ENCODE results near the gene RALGPS2.

RALGPS2 gene

GRCh38 chr1:178885869-178886268 lies 160.8 kb downstream of the RALGPS2 start:
- TF ChIP-seq GATA3 (IDR thresholded peaks at IDR 0.05; ENCODE audit: low read depth, low read length): no peak
- no peak for TF ChIP-seq GATA2 (IDR thresholded peaks at IDR 0.05; ENCODE audit: low read depth, low read length)

- TF ChIP-seq GATA2 (IDR thresholded peaks at IDR 0.05; ENCODE audit: low read depth, low read length) (no peak), GATA3 (IDR thresholded peaks at IDR 0.05; ENCODE audit: low read depth, low read length) (no peak)
These were observed 161.5 kb downstream of the RALGPS2 start for GRCh38 chr1:178886551-178886950.

- TF ChIP-seq GATA3 (IDR thresholded peaks at IDR 0.05; ENCODE audit: low read depth, low read length): no peak
- no peak for TF ChIP-seq GATA2 (IDR thresholded peaks at IDR 0.05; ENCODE audit: low read depth, low read length)
These were observed 170.9 kb downstream of the RALGPS2 start for GRCh38 chr1:178895928-178896327.

- no peak for TF ChIP-seq GATA3 (IDR thresholded peaks at IDR 0.05; ENCODE audit: low read depth, low read length)
- no peak for TF ChIP-seq GATA2 (IDR thresholded peaks at IDR 0.05; ENCODE audit: low read depth, low read length)
These were observed 173.4 kb downstream of the RALGPS2 start for GRCh38 chr1:178898401-178898800.

- TF ChIP-seq GATA2 (IDR thresholded peaks at IDR 0.05; ENCODE audit: low read depth, low read length) (no peak), GATA3 (IDR thresholded peaks at IDR 0.05; ENCODE audit: low read depth, low read length) (no peak)
These were observed 174.4 kb downstream of the RALGPS2 start for GRCh38 chr1:178899402-178899801.

- TF ChIP-seq GATA3 (IDR thresholded peaks at IDR 0.05; ENCODE audit: low read depth, low read length): no peak
- TF ChIP-seq GATA2 (IDR thresholded peaks at IDR 0.05; ENCODE audit: low read depth, low read length): no peak
These were observed 176.6 kb downstream of the RALGPS2 start for GRCh38 chr1:178901482-178902125.

GRCh38 chr1:178908358-178908757 lies 183.3 kb downstream of the RALGPS2 start:
- no peak for TF ChIP-seq GATA3 (IDR thresholded peaks at IDR 0.05; ENCODE audit: low read depth, low read length)
- no peak for TF ChIP-seq GATA2 (IDR thresholded peaks at IDR 0.05; ENCODE audit: low read depth, low read length)

GRCh38 chr1:178910023-178910422 lies 185.0 kb downstream of the RALGPS2 start:
- TF ChIP-seq GATA3 (IDR thresholded peaks at IDR 0.05; ENCODE audit: low read depth, low read length) (no peak), GATA2 (IDR thresholded peaks at IDR 0.05; ENCODE audit: low read depth, low read length) (no peak)

GRCh38 chr1:178912597-178912996 lies 187.6 kb downstream of the RALGPS2 start:
- TF ChIP-seq GATA3 (IDR thresholded peaks at IDR 0.05; ENCODE audit: low read depth, low read length) (no peak), GATA2 (IDR thresholded peaks at IDR 0.05; ENCODE audit: low read depth, low read length) (no peak)

GRCh38 chr1:178916448-178917174 lies 191.6 kb downstream of the RALGPS2 start:
- TF ChIP-seq GATA3 (IDR thresholded peaks at IDR 0.05; ENCODE audit: low read depth, low read length): no peak

- TF ChIP-seq GATA3 (IDR thresholded peaks at IDR 0.05; ENCODE audit: low read depth, low read length) (no peak), GATA2 (IDR thresholded peaks at IDR 0.05; ENCODE audit: low read depth, low read length) (no peak)
These were observed 193.3 kb downstream of the RALGPS2 start for GRCh38 chr1:178918308-178918707.

- TF ChIP-seq GATA3 (IDR thresholded peaks at IDR 0.05; ENCODE audit: low read depth, low read length) (no peak), GATA2 (IDR thresholded peaks at IDR 0.05; ENCODE audit: low read depth, low read length) (no peak)
These were observed 193.9 kb downstream of the RALGPS2 start for GRCh38 chr1:178918955-178919354.

- TF ChIP-seq GATA3 (IDR thresholded peaks at IDR 0.05; ENCODE audit: low read depth, low read length) (no peak), GATA2 (IDR thresholded peaks at IDR 0.05; ENCODE audit: low read depth, low read length) (no peak)
These were observed 194.5 kb downstream of the RALGPS2 start for GRCh38 chr1:178919581-178919980.

GRCh38 chr1:178921499-178921898 lies 196.5 kb downstream of the RALGPS2 start:
- TF ChIP-seq GATA2 (IDR thresholded peaks at IDR 0.05; ENCODE audit: low read depth, low read length) (no peak), GATA3 (IDR thresholded peaks at IDR 0.05; ENCODE audit: low read depth, low read length) (no peak)

GRCh38 chr1:178923512-178923911 lies 198.5 kb downstream of the RALGPS2 start:
- no peak for TF ChIP-seq GATA2 (IDR thresholded peaks at IDR 0.05; ENCODE audit: low read depth, low read length)

Data from SH-SY5Y (cell line).